HG03520 (cell line): ENCODE results near the gene BARHL2.

Source experiments
- ATAC-seq: cut with Tn5 transposase; IDR thresholded peaks from one replicate; pipeline ENCODE4 v1.9.1; 2021; ENCODE audit warnings: mild to moderate bottlenecking, moderate library complexity; ENCODE audit not compliant: unreplicated experiment

The BARHL2 gene

GRCh38 chr1:90711696-90712095 is 5.4 kb downstream of the BARHL2 start:
- no peak for ATAC-seq

GRCh38 chr1:90710579-90711536 is 6.2 kb downstream of the BARHL2 start:
- ATAC-seq, result no peak

GRCh38 chr1:90709535-90709934 is 7.6 kb downstream of the BARHL2 start:
- no peak for ATAC-seq

- no peak for ATAC-seq
Measured at GRCh38 chr1:90708826-90709225, 8.3 kb downstream of the BARHL2 start.

- no peak for ATAC-seq
Measured at GRCh38 chr1:90708236-90708786, 8.8 kb downstream of the BARHL2 start.

GRCh38 chr1:90707363-90707710 is 9.8 kb downstream of the BARHL2 start:
- no peak for ATAC-seq

GRCh38 chr1:90706437-90707362 is 10.4 kb downstream of the BARHL2 start:
- ATAC-seq, result no peak

- no peak for ATAC-seq
Measured at GRCh38 chr1:90705956-90706355, 11.1 kb downstream of the BARHL2 start.

GRCh38 chr1:90704817-90705216 is 12.3 kb downstream of the BARHL2 start:
- ATAC-seq, result no peak

GRCh38 chr1:90694846-90695245 is 22.3 kb downstream of the BARHL2 start:
- no peak for ATAC-seq

- no peak for ATAC-seq
Measured at GRCh38 chr1:90687747-90688146, 29.4 kb downstream of the BARHL2 start.

- ATAC-seq, result no peak
Measured at GRCh38 chr1:90675161-90675847, 41.8 kb downstream of the BARHL2 start.

- no peak for ATAC-seq
Measured at GRCh38 chr1:90671741-90672140, 45.4 kb downstream of the BARHL2 start.

- no peak for ATAC-seq
Measured at GRCh38 chr1:90671251-90671650, 45.9 kb downstream of the BARHL2 start.
